Right lobe of liver (tissue), 6 donors: ENCODE data around the gene METAP1. TPM values are rescaled to one million over a fixed set of nuclear protein-coding genes. Genes with fewer than 3 reads are reported as not detected.
"Not testable (repeated sequence)": the region's sequence is repeated elsewhere in the genome, so short reads cannot be mapped to it uniquely, and the experiment has no call there.

Source experiments
- ATAC-seq, 4 donors: fragments of 200-7000 bp; cut with Tn5 transposase; one replicate each; pipeline ENCODE4 v1.9.1; 2020; ENCODE audit warnings: mild to moderate bottlenecking in 4 of 4, moderate library complexity in 4 of 4
- DNase-seq, 3 donors: peaks; one replicate each; pipeline ENCODE4 v3.0.0-alpha.2; 2020
- H3K27ac ChIP-seq, 3 donors: fragments of 200-600 bp; one replicate each; pipeline ENCODE4 v1.8.0; 2022
- H3K27me3 ChIP-seq, 2 donors: fragments of 200-600 bp; one replicate each; pipeline ENCODE4 v1.8.0; 2022
- H3K36me3 ChIP-seq, 4 donors: fragments of 200-600 bp; sonication (generic) in 1 of 4; one replicate each; pipeline versions ENCODE4 v1.5.1 to v1.8.0; 2017 to 2022; ENCODE audit warnings: control low read depth in 1 of 4
- H3K4me1 ChIP-seq, 4 donors: fragments of 200-600 bp; sonication (generic) in 1 of 4; one replicate each; pipeline versions ENCODE4 v1.5.1 to v1.8.0; 2017 to 2022; ENCODE audit warnings: control low read depth in 1 of 4
- H3K4me3 ChIP-seq, 3 donors: fragments of 200-600 bp; one replicate each; pipeline ENCODE4 v1.8.0; 2022
- H3K9me3 ChIP-seq, 4 donors: fragments of 200-600 bp; sonication (generic) in 1 of 4; one replicate each; pipeline versions ENCODE4 v1.5.1 to v1.8.0; 2017 to 2022; ENCODE audit warnings: control low read depth in 1 of 4
- POLR2A ChIP-seq: fragments of 450-650 bp; IDR thresholded peaks from one replicate; pipeline ENCODE4 v1.6.1; 2017; ENCODE audit warnings: antibody characterized with exemption, mild to moderate bottlenecking
- WGBS: methylation state at CpG from one replicate; pipeline ENCODE4 v1.1.6; 2018; ENCODE audit warnings: low coverage, low lambda C conversion rate; ENCODE audit not compliant: insufficient coverage; ENCODE audit errors: missing lambda C conversion rate; 5-methylcytosine and 5-hydroxymethylcytosine counted together
- intact Hi-C, 2 donors: fragments of 100-400 bp; cut with DNase I; formaldehyde crosslinking; loops; one replicate each; pipeline versions ENCODE4 v1.11.2 to v1.14.1; 2022
- total RNA-seq, 6 experiments: library from RNA; depleted of rRNA in 2 of 6; stranded (reverse); fragments of >200 nt in 2 of 6; fragmentation: NEBNext Ultra II Directional in 3 of 6; extraction: Animal tissue kit (Norgen Biotek cat#: 25700) in 3 of 6; gene quantifications; one replicate each; pipeline versions ENCODE4 v1.1.0 to v1.2.4, GENCODE V29; 2016 to 2023
- TF ChIP-seq, protein P1 (sequence below), 4 donors: fragments of 200-600 bp in 3 of 4; fragments of 450-650 bp in 1 of 4; IDR thresholded peaks; one replicate each; pipeline versions ENCODE4 v1.5.1 to v1.8.0; 2016 to 2022; ENCODE audit warnings: antibody characterized with exemption in 4 of 4, mild to moderate bottlenecking in 2 of 4
- donor health status: DM: no; HTN: yes; CAD: no.
- donor health status: DM: no; HTN: no; CAD: no.
- donor health status: DM: no; HTN: no; CAD: no.
- donor health status: DM: no; HTN: yes; CAD: no.
- donor health status: DM: no; HTN: yes; CAD: no.

The METAP1 gene
- total RNA-seq, 6 experiments from 2014 or later: 12.4 to 16.8 (median 14.9) TPM

DNA sequence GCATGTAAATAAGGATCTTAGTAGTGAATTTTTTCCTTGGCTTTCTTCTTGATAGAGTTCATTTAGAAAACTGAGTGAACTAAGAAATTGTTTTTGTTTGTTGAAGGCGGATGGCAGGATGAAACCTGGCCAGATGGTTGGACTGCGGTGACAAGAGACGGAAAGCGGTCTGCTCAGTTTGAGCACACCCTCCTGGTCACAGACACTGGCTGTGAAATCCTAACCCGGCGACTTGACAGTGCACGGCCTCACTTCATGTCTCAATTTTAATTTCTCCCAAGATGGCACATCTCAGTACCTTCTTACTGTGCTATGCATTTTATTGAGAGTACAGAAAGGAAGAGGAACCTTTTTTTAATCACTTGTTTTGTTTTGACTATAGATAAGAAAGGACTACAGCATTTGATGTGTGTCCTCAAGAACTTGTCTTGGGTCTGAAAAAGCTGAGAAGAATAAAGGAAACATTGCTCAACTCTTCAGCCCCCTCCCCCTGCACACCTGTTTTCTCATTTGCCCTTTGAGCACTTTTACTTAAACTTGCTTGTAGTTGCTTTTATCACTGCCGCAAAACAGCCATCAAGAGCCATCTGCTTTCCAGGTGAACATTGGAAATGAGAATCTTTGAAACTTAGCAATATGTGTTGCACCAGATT lies 65.7 kb downstream of the METAP1 start:
- H3K27ac ChIP-seq: no peak overlapping the region
- WGBS: 93% methylated on average over 8 of the region's 8 CpGs
- no peaks in the 10 kb centered on the region for H3K9me3 ChIP-seq
- no peak for ATAC-seq
- TF ChIP-seq POLR2A: no peak
- TF ChIP-seq, protein P1, sequence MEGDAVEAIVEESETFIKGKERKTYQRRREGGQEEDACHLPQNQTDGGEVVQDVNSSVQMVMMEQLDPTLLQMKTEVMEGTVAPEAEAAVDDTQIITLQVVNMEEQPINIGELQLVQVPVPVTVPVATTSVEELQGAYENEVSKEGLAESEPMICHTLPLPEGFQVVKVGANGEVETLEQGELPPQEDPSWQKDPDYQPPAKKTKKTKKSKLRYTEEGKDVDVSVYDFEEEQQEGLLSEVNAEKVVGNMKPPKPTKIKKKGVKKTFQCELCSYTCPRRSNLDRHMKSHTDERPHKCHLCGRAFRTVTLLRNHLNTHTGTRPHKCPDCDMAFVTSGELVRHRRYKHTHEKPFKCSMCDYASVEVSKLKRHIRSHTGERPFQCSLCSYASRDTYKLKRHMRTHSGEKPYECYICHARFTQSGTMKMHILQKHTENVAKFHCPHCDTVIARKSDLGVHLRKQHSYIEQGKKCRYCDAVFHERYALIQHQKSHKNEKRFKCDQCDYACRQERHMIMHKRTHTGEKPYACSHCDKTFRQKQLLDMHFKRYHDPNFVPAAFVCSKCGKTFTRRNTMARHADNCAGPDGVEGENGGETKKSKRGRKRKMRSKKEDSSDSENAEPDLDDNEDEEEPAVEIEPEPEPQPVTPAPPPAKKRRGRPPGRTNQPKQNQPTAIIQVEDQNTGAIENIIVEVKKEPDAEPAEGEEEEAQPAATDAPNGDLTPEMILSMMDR (IDR thresholded peaks at IDR 0.05): no peak
- no peaks in the 10 kb centered on the region for H3K4me1 ChIP-seq
- DNase-seq: no peak
- H3K36me3 ChIP-seq: peaks cover 0 to 14% (median 2%) of the 10 kb centered on the region in 4 donors
- H3K27me3 ChIP-seq: no peaks in the 10 kb centered on the region
- intact Hi-C loops: no loop called here
- H3K4me3 ChIP-seq: no peak overlapping the region

DNA sequence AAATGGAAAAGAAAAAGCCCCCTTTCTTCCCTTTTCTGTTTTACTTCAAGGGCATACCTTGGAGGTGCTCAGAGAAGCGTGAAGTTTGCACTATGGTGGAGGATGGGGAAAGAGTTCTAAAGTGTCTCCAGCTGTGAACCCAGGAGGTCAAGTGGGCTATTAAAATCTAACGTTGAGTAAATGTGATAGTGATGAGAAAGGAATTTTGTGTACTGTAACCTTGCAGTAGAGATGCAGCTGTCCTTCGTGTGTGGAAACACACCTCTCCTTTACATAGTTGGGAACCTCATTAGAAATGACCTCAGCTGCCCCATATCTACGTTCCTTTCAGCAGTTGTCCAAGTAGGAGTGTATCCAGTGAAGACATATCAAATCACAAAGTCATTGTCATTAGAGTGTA lies 66.6 kb downstream of the METAP1 start:
- DNase-seq (no peak), ATAC-seq (no peak)
- H3K4me3 ChIP-seq: no peak overlapping the region
- H3K27me3 ChIP-seq: no peaks in the 10 kb centered on the region
- H3K27ac ChIP-seq: no peak overlapping the region
- WGBS: 65% methylated on average over 3 of the region's 4 CpGs
- H3K4me1 ChIP-seq: no peaks in the 10 kb centered on the region
- TF ChIP-seq, protein P1 (IDR thresholded peaks at IDR 0.05): no peak
- TF ChIP-seq POLR2A: no peak
- intact Hi-C loops: no loop called here
- peaks cover 0 to 14% (median 2%) of the 10 kb centered on the region in 4 donors for H3K36me3 ChIP-seq
- H3K9me3 ChIP-seq: no peaks in the 10 kb centered on the region

DNA sequence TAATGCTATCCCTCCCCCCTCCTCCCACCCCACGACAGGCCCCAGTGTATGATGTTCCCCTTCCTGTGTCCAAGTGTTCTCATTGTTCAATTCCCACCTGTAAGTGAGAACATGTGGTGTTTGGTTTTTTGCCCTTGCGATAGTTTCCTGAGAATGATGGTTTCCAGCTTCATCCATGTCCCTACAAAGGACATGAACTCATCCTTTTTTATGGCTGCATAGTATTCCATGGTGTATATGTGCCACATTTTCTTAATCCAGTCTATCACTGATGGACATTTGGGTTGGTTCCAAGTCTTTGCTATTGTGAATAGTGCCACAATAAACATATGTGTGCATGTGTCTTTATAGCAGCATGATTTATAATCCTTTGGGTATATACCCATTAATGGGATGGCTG lies 70.0 kb downstream of the METAP1 start:
- WGBS: 100% methylated on average over 2 of the region's 2 CpGs
- DNase-seq, H3K36me3 ChIP-seq, H3K27me3 ChIP-seq, H3K27ac ChIP-seq, H3K4me3 ChIP-seq, H3K4me1 ChIP-seq, H3K9me3 ChIP-seq, intact Hi-C loops, ATAC-seq: not testable (repeated sequence)

DNA sequence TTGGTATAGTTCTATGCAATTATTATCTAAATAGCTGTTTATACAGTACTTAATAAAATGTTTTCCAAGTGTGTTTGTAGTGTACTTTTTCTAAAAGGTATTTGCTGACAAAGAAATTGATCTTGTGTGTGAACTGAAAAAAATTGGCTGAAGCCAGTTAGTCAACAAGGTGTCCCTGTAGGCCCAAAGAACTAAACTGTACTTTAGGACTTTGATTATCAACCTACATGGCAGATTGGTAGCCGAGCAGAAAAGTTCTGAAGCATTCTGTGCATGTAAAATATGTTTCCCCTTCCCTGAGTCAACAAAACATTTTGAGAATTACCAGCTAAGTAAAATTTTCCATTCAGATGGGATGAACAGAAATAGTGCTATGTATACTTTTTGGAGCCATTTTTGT lies 72.1 kb downstream of the METAP1 start:
- TF ChIP-seq, protein P1 (IDR thresholded peaks at IDR 0.05): no peak
- no peak for TF ChIP-seq POLR2A

DNA sequence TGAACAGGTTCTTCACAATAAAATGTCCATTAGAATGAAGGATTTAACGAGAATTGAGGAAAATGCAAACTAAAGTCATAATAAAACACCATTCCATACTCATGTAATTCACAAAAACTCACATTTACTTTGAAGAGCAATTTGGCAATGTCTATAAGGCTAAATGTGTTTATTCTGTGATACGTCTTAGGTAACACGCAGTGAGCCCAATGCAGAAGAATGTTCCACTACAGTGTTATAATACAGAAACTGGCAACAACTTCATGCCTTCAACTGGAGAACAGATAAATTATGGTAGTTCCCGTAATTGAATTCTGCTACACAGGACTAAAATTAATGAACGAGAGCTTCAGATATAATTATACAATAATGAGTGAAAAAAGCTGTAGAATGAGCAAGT lies 75.6 kb downstream of the METAP1 start:
- 82% methylated on average over 5 of the region's 5 CpGs for WGBS
- TF ChIP-seq POLR2A: no peak
- TF ChIP-seq, protein P1 (IDR thresholded peaks at IDR 0.05): no peak
- no peaks in the 10 kb centered on the region for H3K9me3 ChIP-seq
- intact Hi-C loops: no loop called here
- DNase-seq: no peak
- ATAC-seq: no peak
- peaks cover 5 to 49% (median 20%) of the 10 kb centered on the region in 4 donors for H3K36me3 ChIP-seq
- H3K4me3 ChIP-seq: no peak overlapping the region
- no peak overlapping the region for H3K27ac ChIP-seq
- H3K27me3 ChIP-seq: no peaks in the 10 kb centered on the region
- peaks cover 0 to 8% (median 0%) of the 10 kb centered on the region in 4 donors for H3K4me1 ChIP-seq

More for the DNA sequence above, 72.1 kb downstream of the METAP1 start:
- H3K4me1 ChIP-seq: no peaks in the 10 kb centered on the region
- WGBS: 19% methylated on average over 1 of the region's 1 CpG
- H3K36me3 ChIP-seq: peaks cover 2 to 19% (median 8%) of the 10 kb centered on the region in 4 donors
- ATAC-seq (peak; percentile 63 to 83 (median 72)), DNase-seq (no peak)
- H3K9me3 ChIP-seq: no peaks in the 10 kb centered on the region
- H3K27ac ChIP-seq: no peak overlapping the region
- no peak overlapping the region for H3K4me3 ChIP-seq
- intact Hi-C loops: no loop called here
- H3K27me3 ChIP-seq: no peaks in the 10 kb centered on the region
